IPS-20b (cell line): Measurements from ENCODE around the gene NOS3.

Experiments
- H3K27ac ChIP-seq: one replicate; pipeline ENCODE4 v1.5.1; 2013; ENCODE audit warnings: low read length
- H3K27me3 ChIP-seq: 2 replicates; pipeline ENCODE4 v1.6.1; 2013; ENCODE audit warnings: mild to moderate bottlenecking, low read length, inconsistent platforms; ENCODE audit not compliant: insufficient read depth
- H3K36me3 ChIP-seq: 2 replicates; pipeline ENCODE4 v1.6.1; 2013; ENCODE audit warnings: low read depth, mild to moderate bottlenecking, inconsistent platforms, low read length, moderate library complexity; ENCODE audit not compliant: insufficient read depth
- H3K4me1 ChIP-seq: 2 replicates; pipeline ENCODE4 v1.6.1; 2013; ENCODE audit warnings: mild to moderate bottlenecking, control low read depth, inconsistent platforms, low read length, moderate library complexity; ENCODE audit not compliant: insufficient read depth
- H3K4me3 ChIP-seq: 2 replicates; pipeline ENCODE4 v1.5.1; 2013; ENCODE audit warnings: mild to moderate bottlenecking, low read length, inconsistent platforms
- H3K9ac ChIP-seq: 2 replicates; pipeline ENCODE4 v1.6.1; 2013; ENCODE audit warnings: low read depth, mild to moderate bottlenecking, inconsistent platforms, low read length, moderate library complexity
- H3K9me3 ChIP-seq: 2 replicates; pipeline ENCODE4 v1.6.1; 2013; ENCODE audit warnings: mild to moderate bottlenecking, low read depth, low read length, inconsistent platforms; ENCODE audit not compliant: insufficient read depth

Gene NOS3

GRCh38 chr7:150989456-150989855 is 1.4 kb upstream of the NOS3 start:
- Histone ChIP-seq H3K4me1 (peaks cover 3% of the 10 kb centered on the region; the same call in 1 of the 2 replicates), H3K9ac (no peak overlapping the region; the same call in 1 of the 2 replicates), H3K27me3 (peaks cover 21% of the 10 kb centered on the region), H3K27ac (no peak overlapping the region), H3K36me3 (no peaks in the 10 kb centered on the region), H3K9me3 (peaks cover 7% of the 10 kb centered on the region; the same call in 1 of the 2 replicates), H3K4me3 (no peak overlapping the region)

GRCh38 chr7:150992051-150992640 is 1.3 kb downstream of the NOS3 start:
- no peak overlapping the region for H3K27ac ChIP-seq
- H3K9me3 ChIP-seq: peaks cover 7% of the 10 kb centered on the region; the same call in 1 of the 2 replicates
- no peak overlapping the region for H3K9ac ChIP-seq
- H3K27me3 ChIP-seq: peaks cover 7% of the 10 kb centered on the region
- H3K4me3 ChIP-seq: no peak overlapping the region
- H3K36me3 ChIP-seq: no peaks in the 10 kb centered on the region
- H3K4me1 ChIP-seq: peaks cover 3% of the 10 kb centered on the region; the same call in 1 of the 2 replicates

GRCh38 chr7:150992833-150993302 is 2.1 kb downstream of the NOS3 start:
- Histone ChIP-seq H3K4me1 (peaks cover 3% of the 10 kb centered on the region; the same call in 1 of the 2 replicates), H3K36me3 (no peaks in the 10 kb centered on the region), H3K4me3 (no peak overlapping the region), H3K9ac (no peak overlapping the region), H3K9me3 (peaks cover 7% of the 10 kb centered on the region; the same call in 1 of the 2 replicates), H3K27ac (no peak overlapping the region), H3K27me3 (peaks cover 5% of the 10 kb centered on the region)

GRCh38 chr7:150993511-150993910 is 2.7 kb downstream of the NOS3 start:
- H3K27me3 ChIP-seq: no peaks in the 10 kb centered on the region
- no peak overlapping the region for H3K9ac ChIP-seq
- no peak overlapping the region for H3K4me3 ChIP-seq
- H3K36me3 ChIP-seq: no peaks in the 10 kb centered on the region
- H3K4me1 ChIP-seq: peaks cover 3% of the 10 kb centered on the region; the same call in 1 of the 2 replicates
- peaks cover 7% of the 10 kb centered on the region; the same call in 1 of the 2 replicates for H3K9me3 ChIP-seq
- no peak overlapping the region for H3K27ac ChIP-seq

GRCh38 chr7:150994141-150994837 is 3.5 kb downstream of the NOS3 start:
- no peak overlapping the region for H3K27ac ChIP-seq
- H3K4me1 ChIP-seq: peaks cover under 1% of the 10 kb centered on the region; the same call in 1 of the 2 replicates
- no peaks in the 10 kb centered on the region for H3K27me3 ChIP-seq
- H3K4me3 ChIP-seq: no peak overlapping the region
- H3K9me3 ChIP-seq: peaks cover 7% of the 10 kb centered on the region; the same call in 1 of the 2 replicates
- no peak overlapping the region for H3K9ac ChIP-seq
- H3K36me3 ChIP-seq: no peaks in the 10 kb centered on the region

GRCh38 chr7:150994838-150995510 is 4.2 kb downstream of the NOS3 start:
- Histone ChIP-seq H3K4me3 (no peak overlapping the region), H3K36me3 (no peaks in the 10 kb centered on the region), H3K27ac (no peak overlapping the region), H3K27me3 (no peaks in the 10 kb centered on the region), H3K9ac (no peak overlapping the region), H3K4me1 (no peaks in the 10 kb centered on the region; the same call in 1 of the 2 replicates), H3K9me3 (peaks cover 7% of the 10 kb centered on the region; the same call in 1 of the 2 replicates)

GRCh38 chr7:150996376-150997074 is 5.7 kb downstream of the NOS3 start:
- Histone ChIP-seq H3K4me3 (no peak overlapping the region), H3K4me1 (no peaks in the 10 kb centered on the region; the same call in 1 of the 2 replicates), H3K9me3 (no peaks in the 10 kb centered on the region; the same call in 1 of the 2 replicates), H3K27ac (no peak overlapping the region), H3K27me3 (no peaks in the 10 kb centered on the region), H3K9ac (no peak overlapping the region), H3K36me3 (no peaks in the 10 kb centered on the region)

GRCh38 chr7:150997075-150997511 is 6.3 kb downstream of the NOS3 start:
- no peak overlapping the region for H3K4me3 ChIP-seq
- H3K36me3 ChIP-seq: no peaks in the 10 kb centered on the region
- H3K27ac ChIP-seq: no peak overlapping the region
- no peaks in the 10 kb centered on the region for H3K27me3 ChIP-seq
- no peak overlapping the region for H3K9ac ChIP-seq
- no peaks in the 10 kb centered on the region; the same call in 1 of the 2 replicates for H3K4me1 ChIP-seq
- H3K9me3 ChIP-seq: no peaks in the 10 kb centered on the region

- H3K27me3 ChIP-seq: no peaks in the 10 kb centered on the region
- H3K27ac ChIP-seq: no peak overlapping the region
- no peaks in the 10 kb centered on the region for H3K36me3 ChIP-seq
- H3K9me3 ChIP-seq: no peaks in the 10 kb centered on the region
- H3K4me1 ChIP-seq: no peaks in the 10 kb centered on the region; the same call in 1 of the 2 replicates
- H3K4me3 ChIP-seq: no peak overlapping the region
- no peak overlapping the region for H3K9ac ChIP-seq
Measured at GRCh38 chr7:150997817-150998216, 7.0 kb downstream of the NOS3 start.

GRCh38 chr7:150998341-150998740 is 7.5 kb downstream of the NOS3 start:
- Histone ChIP-seq H3K27me3 (no peaks in the 10 kb centered on the region), H3K27ac (no peak overlapping the region), H3K9ac (no peak overlapping the region), H3K9me3 (no peaks in the 10 kb centered on the region), H3K4me1 (no peaks in the 10 kb centered on the region; the same call in 1 of the 2 replicates), H3K36me3 (no peaks in the 10 kb centered on the region), H3K4me3 (no peak overlapping the region)

GRCh38 chr7:150999001-150999400 is 8.2 kb downstream of the NOS3 start:
- Histone ChIP-seq H3K9me3 (no peaks in the 10 kb centered on the region), H3K4me3 (no peak overlapping the region), H3K9ac (no peak overlapping the region), H3K27me3 (no peaks in the 10 kb centered on the region), H3K36me3 (no peaks in the 10 kb centered on the region), H3K27ac (no peak overlapping the region), H3K4me1 (no peaks in the 10 kb centered on the region)
